Stomach (tissue), 4 donors: Measurements from ENCODE around the gene ZNF787.

Source experiments
- EP300 ChIP-seq: sonication (generic); formaldehyde crosslinking; IDR thresholded peaks from one replicate; pipeline ENCODE4 v1.6.1; 2017; ENCODE audit warnings: antibody characterized with exemption
- POLR2A ChIP-seq, 4 donors: fragments of 450-650 bp; IDR thresholded peaks; one replicate each; pipeline ENCODE4 v1.6.1; 2016; ENCODE audit warnings: antibody characterized with exemption in 4 of 4, control low read depth in 2 of 4, mild to moderate bottlenecking in 1 of 4, moderate library complexity in 1 of 4
- POLR2AphosphoS5 ChIP-seq, 3 donors: sonication (generic); formaldehyde crosslinking; IDR thresholded peaks; one replicate each; pipeline ENCODE4 v1.6.1; 2016; ENCODE audit warnings: antibody characterized with exemption in 3 of 3
- TF ChIP-seq, protein P1 (sequence below), 7 experiments: fragments of 450-650 bp in 4 of 7; fragments of 200-600 bp in 3 of 7; sonication (generic) in 3 of 7; IDR thresholded peaks; one replicate each; pipeline ENCODE4 v1.5.1; 2016 to 2019; ENCODE audit warnings: antibody characterized with exemption in 7 of 7, control low read depth in 2 of 7, mild to moderate bottlenecking in 1 of 7

DNA sequence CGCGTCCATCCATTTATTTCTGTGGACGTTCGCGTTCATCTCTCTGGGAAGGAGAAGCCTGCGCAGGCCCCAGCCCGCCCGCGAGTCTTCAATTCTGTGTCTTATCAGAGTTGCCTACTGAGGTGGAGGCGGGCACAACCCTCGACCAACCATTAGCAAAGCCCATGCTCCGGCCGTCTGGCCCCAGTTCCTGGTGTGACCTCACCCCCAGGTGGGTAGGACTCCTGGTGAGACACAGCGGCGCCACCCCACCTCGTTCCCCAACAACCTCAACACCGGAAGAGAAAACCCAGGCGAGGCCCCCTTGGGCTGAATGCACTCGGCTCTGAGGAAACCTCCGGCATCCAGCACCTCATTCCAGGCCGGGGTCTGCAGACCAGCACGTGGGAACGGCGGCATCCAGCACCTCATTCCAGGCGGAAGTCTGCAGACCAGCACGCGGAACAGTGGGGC lies 14.7 kb downstream of the ZNF787 start:
- TF ChIP-seq POLR2A (IDR thresholded peaks at IDR 0.05) (no peak), EP300 (no peak), POLR2AphosphoS5 (IDR thresholded peaks at IDR 0.05) (peak in 2 of 3 donors; percentile 45 to 59)
- TF ChIP-seq, protein P1, sequence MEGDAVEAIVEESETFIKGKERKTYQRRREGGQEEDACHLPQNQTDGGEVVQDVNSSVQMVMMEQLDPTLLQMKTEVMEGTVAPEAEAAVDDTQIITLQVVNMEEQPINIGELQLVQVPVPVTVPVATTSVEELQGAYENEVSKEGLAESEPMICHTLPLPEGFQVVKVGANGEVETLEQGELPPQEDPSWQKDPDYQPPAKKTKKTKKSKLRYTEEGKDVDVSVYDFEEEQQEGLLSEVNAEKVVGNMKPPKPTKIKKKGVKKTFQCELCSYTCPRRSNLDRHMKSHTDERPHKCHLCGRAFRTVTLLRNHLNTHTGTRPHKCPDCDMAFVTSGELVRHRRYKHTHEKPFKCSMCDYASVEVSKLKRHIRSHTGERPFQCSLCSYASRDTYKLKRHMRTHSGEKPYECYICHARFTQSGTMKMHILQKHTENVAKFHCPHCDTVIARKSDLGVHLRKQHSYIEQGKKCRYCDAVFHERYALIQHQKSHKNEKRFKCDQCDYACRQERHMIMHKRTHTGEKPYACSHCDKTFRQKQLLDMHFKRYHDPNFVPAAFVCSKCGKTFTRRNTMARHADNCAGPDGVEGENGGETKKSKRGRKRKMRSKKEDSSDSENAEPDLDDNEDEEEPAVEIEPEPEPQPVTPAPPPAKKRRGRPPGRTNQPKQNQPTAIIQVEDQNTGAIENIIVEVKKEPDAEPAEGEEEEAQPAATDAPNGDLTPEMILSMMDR (IDR thresholded peaks at IDR 0.05): no peak
